AG04449 (cell line): ENCODE measurements around the gene ZNF428.

Experiments
- CTCF ChIA-PET: fragments of 350-600 bp; formaldehyde crosslinking; extraction: SDS; loops from one replicate; lab custom pipeline; 2021; ENCODE audit warnings: antibody characterized with exemption; lab: Yijun Ruan, JAX
- POLR2A ChIA-PET: fragments of 400-600, 350-600 bp; formaldehyde crosslinking; extraction: SDS; loops from one replicate; lab custom pipeline; 2020; ENCODE audit warnings: antibody characterized with exemption, inconsistent platforms; lab: Yijun Ruan, JAX
- DNase-seq: peaks from one replicate; pipeline ENCODE4 v3.0.0-alpha.2; 2010; ENCODE audit warnings: low read depth, low spot score
- H3K4me3 ChIP-seq: 2 replicates; pipeline ENCODE4 v1.5.1; 2011; ENCODE audit warnings: low read depth, mild to moderate bottlenecking, control low read depth, low read length
- TF ChIP-seq, protein P1 (sequence below): IDR thresholded peaks from one replicate; pipeline ENCODE4 v1.5.1; 2011; ENCODE audit warnings: mild to moderate bottlenecking, moderate library complexity, low read length, control low read depth, inconsistent platforms; ENCODE audit not compliant: insufficient read depth; ENCODE audit errors: missing control alignments

Gene ZNF428

DNA sequence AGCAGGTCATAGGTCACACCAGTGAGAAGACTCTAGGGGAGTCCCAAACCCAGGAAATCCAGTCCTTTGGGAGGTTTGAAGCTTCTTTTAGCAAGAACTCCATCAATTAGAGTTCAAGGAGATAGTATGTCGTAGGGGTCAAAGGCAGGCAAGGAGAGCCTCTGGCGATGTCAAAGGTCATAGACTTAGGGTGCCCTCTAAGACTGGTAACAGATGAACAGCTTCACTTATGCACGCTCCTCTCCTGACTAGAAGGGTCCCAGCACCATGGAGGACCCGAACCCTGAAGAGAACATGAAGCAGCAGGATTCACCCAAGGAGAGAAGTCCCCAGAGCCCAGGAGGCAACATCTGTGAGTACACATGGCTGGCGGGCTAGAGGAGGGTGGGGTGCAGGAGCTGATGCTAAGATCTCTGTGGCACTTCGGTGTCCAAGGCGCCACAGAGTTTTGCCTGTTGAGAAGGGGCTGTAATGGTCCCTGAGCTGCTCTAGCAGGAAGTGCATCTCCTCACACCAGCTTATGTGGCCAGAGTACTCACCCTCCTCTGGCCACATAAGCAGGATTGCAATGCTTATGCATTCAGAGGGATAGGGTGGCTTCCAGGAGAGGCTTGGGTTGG lies 22.5 kb downstream of the ZNF428 start:
- ChIA-PET CTCF (interaction anchor here (0.9 to 4.9 kb wide), 11 partner anchors 9 to 216 kb away, joined by 3 to 68 read pairs (median 5); no protein-coding TSS in a partner anchor), POLR2A (interaction anchor here (0.7 to 1.7 kb wide), 5 partner anchors 9 to 904 kb away, joined by 3 to 6 read pairs (median 3); partner anchors contain the start of gene ZNF180)
- peak overlapping the region; percentile 79 for H3K4me3 ChIP-seq
- no peak for DNase-seq
- TF ChIP-seq, protein P1, sequence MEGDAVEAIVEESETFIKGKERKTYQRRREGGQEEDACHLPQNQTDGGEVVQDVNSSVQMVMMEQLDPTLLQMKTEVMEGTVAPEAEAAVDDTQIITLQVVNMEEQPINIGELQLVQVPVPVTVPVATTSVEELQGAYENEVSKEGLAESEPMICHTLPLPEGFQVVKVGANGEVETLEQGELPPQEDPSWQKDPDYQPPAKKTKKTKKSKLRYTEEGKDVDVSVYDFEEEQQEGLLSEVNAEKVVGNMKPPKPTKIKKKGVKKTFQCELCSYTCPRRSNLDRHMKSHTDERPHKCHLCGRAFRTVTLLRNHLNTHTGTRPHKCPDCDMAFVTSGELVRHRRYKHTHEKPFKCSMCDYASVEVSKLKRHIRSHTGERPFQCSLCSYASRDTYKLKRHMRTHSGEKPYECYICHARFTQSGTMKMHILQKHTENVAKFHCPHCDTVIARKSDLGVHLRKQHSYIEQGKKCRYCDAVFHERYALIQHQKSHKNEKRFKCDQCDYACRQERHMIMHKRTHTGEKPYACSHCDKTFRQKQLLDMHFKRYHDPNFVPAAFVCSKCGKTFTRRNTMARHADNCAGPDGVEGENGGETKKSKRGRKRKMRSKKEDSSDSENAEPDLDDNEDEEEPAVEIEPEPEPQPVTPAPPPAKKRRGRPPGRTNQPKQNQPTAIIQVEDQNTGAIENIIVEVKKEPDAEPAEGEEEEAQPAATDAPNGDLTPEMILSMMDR = no peak

DNA sequence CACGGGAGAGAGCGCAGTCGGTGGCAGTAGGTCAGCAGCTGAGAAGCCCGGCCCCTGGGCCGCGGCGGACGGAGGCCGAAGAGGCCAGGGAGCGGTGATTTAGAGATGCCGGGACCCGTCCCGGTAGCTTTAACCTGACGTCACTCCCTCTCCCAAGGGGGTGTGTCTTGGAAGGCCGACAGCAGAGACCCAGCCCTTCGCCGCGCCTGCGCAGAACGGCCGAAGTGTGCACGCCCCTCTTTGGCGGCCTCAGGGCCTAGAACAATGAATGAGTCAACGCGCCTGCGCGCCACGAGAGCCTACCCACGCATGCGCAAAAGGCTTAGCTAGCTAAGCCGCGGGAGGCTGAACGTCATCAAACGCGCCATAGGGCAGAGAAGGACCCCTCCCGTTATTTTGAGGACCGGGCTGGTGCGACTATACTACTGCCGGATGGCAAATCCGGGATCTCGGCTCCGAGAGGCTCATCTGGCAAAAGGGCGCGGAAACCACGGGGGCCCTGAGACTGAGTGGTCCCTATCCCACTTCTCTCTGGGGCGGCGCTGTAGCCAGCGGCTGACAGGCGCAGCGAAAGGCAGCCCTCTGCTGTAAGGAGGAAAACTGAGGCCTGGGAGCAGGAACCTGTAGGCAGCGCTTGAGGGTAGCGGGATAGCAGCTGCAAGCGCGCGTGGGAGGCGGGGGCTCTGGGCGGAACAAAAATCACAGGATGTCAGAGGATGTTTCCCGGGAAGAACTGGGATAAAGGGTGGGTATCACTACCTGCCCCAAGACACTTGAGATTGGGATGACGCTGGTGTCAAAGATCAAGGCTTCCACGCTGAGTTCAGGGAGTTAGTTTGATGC lies 23.2 kb downstream of the ZNF428 start, which contains the start of the genes IRGQ and ZNF576:
TSS of gene IRGQ (minus strand) at position 136 of the 843 bp plus-strand sequence. CDS start 796 bp downstream, outside the sequence.
TSS of gene ZNF576 (plus strand) at position 597 of the 843 bp plus-strand sequence. CDS start 514 bp downstream, outside the sequence.
- DNase-seq = peak; percentile 90
- H3K4me3 ChIP-seq = peak within 1 kb of the TSS; percentile 79
- CTCF ChIA-PET = interaction anchor here (0.9 to 4.9 kb wide), 12 partner anchors 10 to 216 kb away, joined by 3 to 68 read pairs (median 5); no protein-coding TSS in a partner anchor
- TF ChIP-seq, protein P1 = no peak
- POLR2A ChIA-PET = interaction anchor here (0.6 to 1.7 kb wide), 6 partner anchors 10 to 79 kb away, joined by 3 to 6 read pairs (median 4); no protein-coding TSS in a partner anchor

DNA sequence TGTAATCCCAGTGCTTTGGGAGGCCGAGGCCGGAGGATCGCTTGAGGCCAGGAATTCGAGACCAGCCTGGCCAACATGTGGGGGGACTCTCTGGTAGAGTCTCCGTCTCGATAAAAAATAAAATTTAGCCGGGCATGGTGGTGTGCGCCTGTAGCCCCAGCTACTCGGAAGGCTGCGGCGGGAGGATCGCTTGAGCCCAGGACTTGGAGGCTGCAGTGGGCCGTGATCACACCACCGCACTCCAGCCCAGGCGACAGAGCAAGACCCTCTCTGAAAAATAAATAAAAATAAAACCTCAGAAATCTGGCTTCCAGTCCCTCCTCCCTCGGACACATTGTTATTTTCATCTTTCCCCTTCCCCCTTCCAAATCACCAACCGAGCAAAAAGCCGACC lies 23.8 kb downstream of the ZNF428 start:
- peak overlapping the region; percentile 76 for H3K4me3 ChIP-seq
- TF ChIP-seq, protein P1 = no peak
- DNase-seq = no peak
- ChIA-PET CTCF (interaction anchor here (1.4 to 4.9 kb wide), 15 partner anchors 12 to 217 kb away, joined by 3 to 68 read pairs (median 7); no protein-coding TSS in a partner anchor), POLR2A (interaction anchor here (0.6 to 1.7 kb wide), 4 partner anchors 11 to 80 kb away, joined by 3 to 6 read pairs (median 4); no protein-coding TSS in a partner anchor)

DNA sequence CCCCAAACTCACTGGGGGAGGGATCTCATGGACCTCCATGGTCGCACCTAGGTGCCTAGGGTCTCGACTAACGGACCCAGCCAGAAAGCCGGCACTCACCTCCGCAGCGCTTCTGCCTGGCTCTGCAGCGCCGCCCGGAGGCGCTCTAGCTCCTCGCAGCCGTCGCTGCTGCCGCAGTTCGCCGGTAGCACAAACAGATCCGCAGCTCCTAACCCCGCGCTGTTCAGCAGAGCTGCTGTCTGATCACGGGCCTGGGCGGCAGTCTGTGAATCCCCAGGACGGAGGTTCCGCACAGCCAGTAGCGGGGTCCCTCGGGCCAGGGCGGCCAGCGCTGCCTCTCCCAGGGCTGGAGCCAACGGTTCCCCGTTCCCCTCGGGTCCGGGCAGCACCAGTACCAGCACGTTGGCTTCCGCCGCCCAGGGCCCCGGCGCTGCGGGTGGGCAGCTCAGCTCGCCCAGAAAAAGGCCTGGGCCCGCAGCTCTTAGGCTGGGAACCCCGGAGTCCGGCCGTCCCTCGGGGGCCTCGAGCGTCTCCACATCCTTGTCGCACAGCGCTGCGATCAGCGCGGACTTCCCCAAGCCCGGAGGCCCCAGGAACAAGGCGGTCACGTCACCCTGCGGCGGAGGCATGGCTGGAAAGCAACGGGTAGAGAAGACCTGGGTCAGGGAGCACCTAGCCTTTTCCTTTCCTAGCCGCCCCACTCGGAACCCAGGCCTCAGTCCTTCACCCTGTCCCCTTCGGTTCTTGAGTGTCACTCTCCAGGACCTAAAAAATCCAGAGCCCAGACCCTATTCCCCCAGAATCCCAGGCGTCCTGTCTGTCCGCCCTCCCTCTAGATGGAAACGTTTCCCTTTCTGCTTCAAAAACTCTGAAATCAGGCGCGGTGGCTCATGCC lies 24.5 kb downstream of the ZNF428 start:
- H3K4me3 ChIP-seq = peak overlapping the region; percentile 76
- no peak for DNase-seq
- TF ChIP-seq, protein P1 = peak; percentile 92
- POLR2A ChIA-PET = interaction anchor here (0.5 to 1.7 kb wide), 4 partner anchors 20 to 99 kb away, joined by 4 read pairs; partner anchors contain the start of gene XRCC1
- CTCF ChIA-PET = interaction anchor here (0.7 to 4.9 kb wide), 32 partner anchors 9 to 1639 kb away, joined by 3 to 68 read pairs (median 5); partner anchors contain the start of genes ETHE1, PINLYP, XRCC1 and ZNF575

DNA sequence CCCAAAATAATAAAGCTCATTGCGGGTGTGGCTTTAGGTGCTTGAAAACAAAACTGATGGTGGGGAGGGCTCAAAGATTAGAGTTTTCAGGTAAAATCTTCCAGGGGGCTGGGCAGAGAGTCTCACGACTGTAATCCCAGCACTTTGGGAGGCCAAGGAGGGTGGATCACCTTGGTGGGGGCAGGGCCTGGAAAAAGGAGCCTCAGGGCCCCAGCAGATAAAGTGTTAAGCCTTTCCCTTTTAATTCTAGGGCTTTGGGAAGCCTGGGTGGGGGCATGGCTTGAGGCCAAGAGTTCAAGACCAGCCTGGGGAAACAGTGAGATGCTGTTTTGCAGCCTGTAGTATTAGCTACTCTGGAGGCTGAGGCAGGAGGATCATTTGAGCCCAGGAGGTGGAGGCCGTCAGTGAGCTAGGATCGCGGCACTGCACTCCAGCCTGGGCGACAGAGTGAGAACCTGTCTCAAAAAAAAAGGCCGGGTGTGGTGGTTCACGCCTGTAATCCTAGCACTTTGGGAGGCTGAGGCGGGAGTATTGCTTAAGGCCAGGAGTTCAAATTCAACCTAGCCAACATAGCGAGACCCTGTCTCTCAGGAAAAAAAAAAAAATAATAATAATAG lies 25.2 kb downstream of the ZNF428 start:
- CTCF ChIA-PET = interaction anchor here (0.7 to 4.9 kb wide), 33 partner anchors 10 to 1638 kb away, joined by 3 to 68 read pairs (median 5); partner anchors contain the start of genes ETHE1, PINLYP, XRCC1 and ZNF575
- H3K4me3 ChIP-seq = peak overlapping the region; percentile 76
- POLR2A ChIA-PET = interaction anchor here (0.5 to 1.0 kb wide), 3 partner anchors 19 to 98 kb away, joined by 4 read pairs; partner anchors contain the start of gene XRCC1
- DNase-seq = no peak
- TF ChIP-seq, protein P1 = no peak
